HepG2 (cell line): ENCODE results near the gene LUC7L2. TPM values are rescaled to one million over a fixed set of nuclear protein-coding genes. Genes with fewer than 3 reads are reported as not detected.

ENCODE experiments used
- ATAC-seq: fragments of 200-7000 bp; cut with Tn5 transposase; 3 replicates; pipeline ENCODE4 v1.9.1; 2020; ENCODE audit warnings: mild to moderate bottlenecking, moderate library complexity
- BruUV-seq: library from RNA; stranded (reverse); fragments of 400-500 nt; replicated peaks from 2 replicates; lab custom pipeline; 2021; lab: Mats Ljungman, UMichigan
- CTCF ChIA-PET: fragments of 300-600 bp; formaldehyde crosslinking; extraction: SDS; loops from one replicate; lab custom pipeline; 2021; ENCODE audit warnings: low total read pairs, inconsistent platforms, low intra/inter-chr PET ratio; lab: Yijun Ruan, JAX
- POLR2A ChIA-PET: fragments of 350-600 bp; sonication (Branson Sonifier 250); formaldehyde crosslinking; loops from one replicate; lab custom pipeline; 2020; ENCODE audit warnings: antibody characterized with exemption, inconsistent platforms; lab: Yijun Ruan, JAX
- DNase-seq: peaks from one replicate; pipeline ENCODE4 v3.0.0-alpha.2; 2015; ENCODE audit warnings: low spot score
- FAIRE-seq: peaks from 3 replicates; lab custom pipeline; 2011; peaks lifted over from hg19 to GRCh38; lab: Jason Lieb, UNC
- H2AFZ ChIP-seq: one replicate; pipeline ENCODE4 v1.6.1; 2011; ENCODE audit warnings: low read length, inconsistent platforms
- H3K27ac ChIP-seq: fragments of 300-600 bp; 3 replicates; pipeline ENCODE4 v1.8.0; 2011; ENCODE audit warnings: mixed run types, mild to moderate bottlenecking, mixed read lengths, low read length, inconsistent platforms; ENCODE audit not compliant: insufficient read depth; ENCODE audit errors: extremely low read length
- H3K27me3 ChIP-seq, 2 experiments: fragments of 200-600 bp in 1 of 2; 2 replicates in 1 of 2; 3 replicates in 1 of 2; pipeline versions ENCODE4 v1.6.0 to v1.8.0; 2011; ENCODE audit warnings: low read length in 2 of 2, mild to moderate bottlenecking in 2 of 2, moderate library complexity in 2 of 2, inconsistent platforms in 1 of 2; ENCODE audit not compliant: insufficient read depth in 2 of 2, control insufficient read depth in 1 of 2
- H3K36me3 ChIP-seq, 2 experiments: fragments of 200-600 bp in 1 of 2; replicated peaks in 1 of 2; 2 replicates in 1 of 2; 3 replicates in 1 of 2; pipeline versions ENCODE4 v1.5.1 to v1.8.0; 2011; ENCODE audit warnings: low read length in 2 of 2, inconsistent platforms in 1 of 2; ENCODE audit not compliant: insufficient read depth in 2 of 2, control insufficient read depth in 1 of 2
- H3K4me1 ChIP-seq: 2 replicates; pipeline ENCODE4 v1.5.1; 2012; ENCODE audit warnings: low read length, inconsistent platforms; ENCODE audit not compliant: insufficient read depth
- H3K4me2 ChIP-seq: 2 replicates; pipeline ENCODE4 v1.6.0; 2011; ENCODE audit warnings: low read depth, low read length, inconsistent platforms
- H3K4me3 ChIP-seq, 3 experiments: fragments of 200-600 bp in 1 of 3; sonication (generic), shearing (Covaris generic) in 1 of 3; replicated peaks in 1 of 3; 2 replicates each; pipeline ENCODE4 v1.5.1; 2011 to 2016; ENCODE audit warnings: low read length in 3 of 3, inconsistent platforms in 2 of 3, low read depth in 2 of 3, mild to moderate bottlenecking in 2 of 3, control low read depth in 1 of 3, mixed read lengths in 1 of 3; ENCODE audit not compliant: insufficient read depth in 1 of 3
- H3K79me2 ChIP-seq: one replicate; pipeline ENCODE4 v1.6.1; 2011; ENCODE audit warnings: low read length, inconsistent platforms; ENCODE audit not compliant: insufficient read depth
- H3K9ac ChIP-seq: 2 replicates; pipeline ENCODE4 v1.6.0; 2011; ENCODE audit warnings: mild to moderate bottlenecking, low read depth, low read length, inconsistent platforms; ENCODE audit not compliant: insufficient read depth
- H3K9me3 ChIP-seq: 2 replicates; pipeline ENCODE4 v1.5.1; 2012; ENCODE audit warnings: mild to moderate bottlenecking, low read length
- H4K20me1 ChIP-seq: 2 replicates; pipeline ENCODE4 v1.6.0; 2011; ENCODE audit warnings: inconsistent platforms, mild to moderate bottlenecking, low read length, moderate library complexity; ENCODE audit not compliant: insufficient read depth
- ARNT2 ChIP-seq: sonication (generic); formaldehyde crosslinking; IDR thresholded peaks from 2 replicates; pipeline ENCODE4 v1.8.0; 2022; ENCODE audit warnings: mild to moderate bottlenecking, low read depth, missing genetic modification reagents, moderate library complexity
- KLF9 ChIP-seq: IDR thresholded peaks from 2 replicates; pipeline ENCODE4 v1.6.1; 2016; ENCODE audit warnings: low read depth
- MIER2 ChIP-seq: IDR thresholded peaks from 2 replicates; pipeline ENCODE4 v1.6.1; 2016; ENCODE audit warnings: missing biosample characterization, missing genetic modification reagents
- NR2F6 ChIP-seq, 2 experiments: IDR thresholded peaks; 2 replicates each; pipeline ENCODE4 v1.6.1; 2016; ENCODE audit warnings: antibody characterized with exemption in 1 of 2, mild to moderate bottlenecking in 1 of 2
- RBM22 ChIP-seq: fragments of 200-400 bp; formaldehyde crosslinking; optimal IDR thresholded peaks from 2 replicates; pipeline ENCODE3; 2017; ENCODE audit warnings: mild to moderate bottlenecking, low read length, moderate library complexity
- SNAPC2 ChIP-seq: sonication (generic); formaldehyde crosslinking; IDR thresholded peaks from 2 replicates; pipeline ENCODE4 v1.8.1; 2022; ENCODE audit warnings: mild to moderate bottlenecking, missing genetic modification reagents
- SP1 ChIP-seq, 2 experiments: fragments of 450-650 bp in 1 of 2; sonication (generic) in 1 of 2; formaldehyde crosslinking in 1 of 2; IDR thresholded peaks; 2 replicates each; pipeline versions ENCODE4 v1.4.0 to v1.6.1; 2016 to 2020; ENCODE audit warnings: missing genetic modification reagents in 1 of 2
- ZGPAT ChIP-seq: IDR thresholded peaks from 2 replicates; pipeline ENCODE4 v1.6.1; 2016; ENCODE audit warnings: mild to moderate bottlenecking
- ZNF567 ChIP-seq: sonication (generic); formaldehyde crosslinking; IDR thresholded peaks from 2 replicates; pipeline ENCODE4 v1.8.1; 2023; ENCODE audit warnings: mild to moderate bottlenecking, missing genetic modification reagents, borderline replicate concordance
- ZNF788 ChIP-seq: sonication (generic); formaldehyde crosslinking; IDR thresholded peaks from 2 replicates; pipeline ENCODE4 v1.5.0; 2020; ENCODE audit warnings: mild to moderate bottlenecking, missing genetic modification reagents, borderline replicate concordance
- ZSCAN21 ChIP-seq: sonication (generic); formaldehyde crosslinking; IDR thresholded peaks from 2 replicates; pipeline ENCODE4 v1.8.0; 2022; ENCODE audit warnings: mild to moderate bottlenecking, missing genetic modification reagents, moderate library complexity, borderline replicate concordance
- WGBS: methylation state at CpG from one replicate; pipeline ENCODE4 v1.1.6; 2017; ENCODE audit warnings: low lambda C conversion rate; 5-methylcytosine and 5-hydroxymethylcytosine counted together
- in situ Hi-C: cut with HindIII; loops from 2 replicates; pipeline ENCODE4 v1.10.0; 2017; ENCODE audit warnings: low pct_unique_long_range_greater_than_20kb; ENCODE audit not compliant: extremely low pct_ligation_motif_present
- intact Hi-C: fragments of 100-400 bp; cut with micrococcal nuclease; formaldehyde crosslinking; loops from one replicate; pipeline ENCODE4 v1.10.0; 2022; ENCODE audit not compliant: unreplicated experiment
- polyA plus RNA-seq, 8 experiments: library from polyadenylated mRNA; depleted of rRNA in 3 of 8; stranded (reverse) in 7 of 8; unstranded in 1 of 8; fragments of >200 nt; fragmentation: Illumina TruSeq in 4 of 8; extraction: Trizol in 4 of 8; gene quantifications; 2 replicates each; pipeline versions ENCODE4 v1.2.1 to v1.2.3, GENCODE V29; 2011 to 2016; ENCODE audit warnings: low read depth in 4 of 8, missing spikeins in 1 of 8, mixed read lengths in 1 of 8; ENCODE audit not compliant: insufficient read depth in 1 of 8
- total RNA-seq, 5 experiments: library from RNA; depleted of rRNA; stranded (reverse); fragments of >200 nt; fragmentation: Illumina TruSeq; extraction: Trizol; gene quantifications; 2 replicates each; pipeline ENCODE4 v1.2.3, GENCODE V29; 2016; ENCODE audit warnings: low read depth in 1 of 5

LUC7L2 gene
- total and polyA plus RNA-seq, 2 of the 13 experiments (the other 11 are each of a cell fraction or from before 2014, with no cell fraction given), result 17.9 to 50.7 TPM

- TF ChIP-seq SNAPC2 (no peak), MIER2 (CRISPR knock-in tag) (no peak), ZGPAT (CRISPR knock-in tag) (no peak)
These were observed 3.3 kb downstream of the LUC7L2 start (continued) for GRCh38 chr7:139362981-139363380.

- 81% methylated on average over 2 of the region's 2 CpGs for WGBS
- no peak for TF ChIP-seq NR2F6 (IDR thresholded peaks at IDR 0.05)
- TF ChIP-seq NR2F6 (CRISPR knock-in tag; IDR thresholded peaks at IDR 0.05), result no peak
- no peak for TF ChIP-seq KLF9 (CRISPR knock-in tag)
- no peak for TF ChIP-seq ZSCAN21
- no peak for TF ChIP-seq ARNT2 (CRISPR knock-in tag)
- TF ChIP-seq ZNF788, result no peak
- TF ChIP-seq ZNF567, result no peak
- TF ChIP-seq RBM22, result peak; percentile 46
- no peak for TF ChIP-seq SP1 (IDR thresholded peaks at IDR 0.05)
- no peak for TF ChIP-seq SP1 (CRISPR knock-in tag; IDR thresholded peaks at IDR 0.05)
- TF ChIP-seq, all 625 proteins: peak for 1
- peaks cover 47% of the 10 kb centered on the region for H3K4me1 ChIP-seq
- ATAC-seq, result no peak
- ChIA-PET CTCF (no interaction called here), POLR2A (no interaction called here)
- in situ Hi-C loops, result no loop called here
- DNase-seq, result no peak
- H3K79me2 ChIP-seq, result peaks cover 98% of the 10 kb centered on the region
- intact Hi-C loops, result no loop called here
- FAIRE-seq, result no peak
- H4K20me1 ChIP-seq, result peaks cover 32% of the 10 kb centered on the region
- no TSS peak for BruUV-seq
- no peak overlapping the region for H3K4me2 ChIP-seq
- H3K4me3 ChIP-seq, result no peak overlapping the region
- H3K27me3 ChIP-seq, result no peaks in the 10 kb centered on the region
- no peak overlapping the region for H3K27ac ChIP-seq
- peaks cover 6 to 23% of the 10 kb centered on the region in 2 experiments; a peak in 4 of 5 replicates for H3K36me3 ChIP-seq
- no peak overlapping the region for H3K9ac ChIP-seq
- H2AFZ ChIP-seq, result no peak overlapping the region
- H3K9me3 ChIP-seq, result no peaks in the 10 kb centered on the region
These were observed 5.6 kb downstream of the LUC7L2 start for GRCh38 chr7:139365336-139365735.
